HEK293 (cell line): ENCODE measurements around the gene KRT25.

ENCODE experiments used
- CTCF ChIA-PET: fragments of 350-600 bp; formaldehyde crosslinking; extraction: SDS; loops from one replicate; lab custom pipeline; 2021; ENCODE audit warnings: antibody characterized with exemption; lab: Yijun Ruan, JAX
- POLR2A ChIA-PET: fragments of 300-600 bp; formaldehyde crosslinking; extraction: SDS; loops from one replicate; lab custom pipeline; 2020; ENCODE audit warnings: antibody characterized with exemption, inconsistent platforms; lab: Yijun Ruan, JAX
- H3K27ac ChIP-seq: fragments of 200-500 bp; sonication (Bioruptor generic); 2 replicates; pipeline ENCODE4 v1.5.1; 2014; ENCODE audit warnings: low read depth, low read length, control low read depth, inconsistent platforms; ENCODE audit errors: extremely low read depth
- H3K36me3 ChIP-seq, 2 experiments: fragments of 200-500 bp in 1 of 2; sonication (Bioruptor generic) in 1 of 2; 1 replicate in 1 of 2; 2 replicates in 1 of 2; pipeline ENCODE4 v1.5.1; 2014 to 2017; ENCODE audit warnings: inconsistent platforms in 2 of 2, low read length in 2 of 2; ENCODE audit not compliant: control insufficient read depth in 2 of 2, insufficient read depth in 1 of 2
- H3K4me1 ChIP-seq: fragments of 200-500 bp; sonication (Bioruptor generic); 2 replicates; pipeline ENCODE4 v1.5.1; 2014; ENCODE audit warnings: mild to moderate bottlenecking, low read length, inconsistent platforms; ENCODE audit not compliant: control insufficient read depth, insufficient read depth
- H3K4me3 ChIP-seq: 2 replicates; pipeline ENCODE4 v1.5.1; 2011; ENCODE audit warnings: low read depth, mild to moderate bottlenecking, control low read depth, low read length, moderate library complexity
- H3K9me3 ChIP-seq: fragments of 200-500 bp; sonication (Bioruptor generic); 2 replicates; pipeline ENCODE4 v1.5.1; 2014; ENCODE audit warnings: low read depth, low read length, inconsistent platforms; ENCODE audit not compliant: control insufficient read depth, insufficient read depth
- HOXC10 ChIP-seq: sonication (generic); formaldehyde crosslinking; IDR thresholded peaks from 2 replicates; pipeline ENCODE4 v1.8.1; 2023; ENCODE audit warnings: mild to moderate bottlenecking, missing genetic modification reagents
- SCRT2 ChIP-seq: fragments of 450-650 bp; formaldehyde crosslinking; IDR thresholded peaks from 2 replicates; pipeline ENCODE4 v1.5.1; 2016; ENCODE audit warnings: missing biosample characterization, missing genetic modification characterization
- SP3 ChIP-seq: fragments of 450-650 bp; formaldehyde crosslinking; IDR thresholded peaks from 2 replicates; pipeline ENCODE4 v1.5.1; 2016; ENCODE audit warnings: missing biosample characterization, missing genetic modification characterization
- ZBTB49 ChIP-seq: fragments of 450-650 bp; formaldehyde crosslinking; IDR thresholded peaks from 2 replicates; pipeline ENCODE4 v1.5.1; 2016; ENCODE audit warnings: missing biosample characterization, missing genetic modification characterization, low read depth
- ZBTB6 ChIP-seq: fragments of 450-650 bp; formaldehyde crosslinking; IDR thresholded peaks from 2 replicates; pipeline ENCODE4 v1.5.1; 2017; ENCODE audit warnings: missing biosample characterization, missing genetic modification characterization
- ZBTB7A ChIP-seq: fragments of 450-650 bp; formaldehyde crosslinking; IDR thresholded peaks from 2 replicates; pipeline ENCODE4 v1.5.1; 2016; ENCODE audit warnings: low read depth, missing biosample characterization, missing genetic modification characterization
- ZFP41 ChIP-seq: fragments of 450-650 bp; formaldehyde crosslinking; IDR thresholded peaks from 2 replicates; pipeline ENCODE4 v1.5.1; 2016; ENCODE audit warnings: missing biosample characterization, missing genetic modification characterization, borderline replicate concordance
- ZNF223 ChIP-seq: fragments of 450-650 bp; formaldehyde crosslinking; IDR thresholded peaks from 2 replicates; pipeline ENCODE4 v1.5.1; 2016; ENCODE audit warnings: missing biosample characterization, missing genetic modification characterization
- ZNF362 ChIP-seq: fragments of 450-650 bp; formaldehyde crosslinking; IDR thresholded peaks from 2 replicates; pipeline ENCODE4 v1.5.1; 2016; ENCODE audit warnings: missing biosample characterization, missing genetic modification characterization
- ZNF366 ChIP-seq: fragments of 450-650 bp; formaldehyde crosslinking; conservative IDR thresholded peaks from 2 replicates; pipeline ENCODE4 v1.5.1; 2016; ENCODE audit warnings: missing biosample characterization, missing genetic modification characterization
- ZNF548 ChIP-seq: fragments of 450-650 bp; formaldehyde crosslinking; IDR thresholded peaks from 2 replicates; pipeline ENCODE4 v1.5.1; 2016; ENCODE audit warnings: missing biosample characterization, missing genetic modification characterization
- ZNF776 ChIP-seq: fragments of 450-650 bp; formaldehyde crosslinking; IDR thresholded peaks from 2 replicates; pipeline ENCODE4 v1.5.0; 2017; ENCODE audit warnings: missing biosample characterization, missing genetic modification characterization, borderline replicate concordance
- ZNF843 ChIP-seq: fragments of 450-650 bp; formaldehyde crosslinking; IDR thresholded peaks from 2 replicates; pipeline ENCODE4 v1.5.1; 2016; ENCODE audit warnings: missing biosample characterization, missing genetic modification characterization
- TF ChIP-seq, protein P1 (sequence below): fragments of 450-650 bp; formaldehyde crosslinking; IDR thresholded peaks from 2 replicates; pipeline ENCODE4 v1.5.1; 2016; ENCODE audit warnings: missing biosample characterization, missing genetic modification characterization
- TF ChIP-seq, protein P2 (sequence below): sonication (generic); formaldehyde crosslinking; IDR thresholded peaks from 2 replicates; pipeline ENCODE4 v1.8.1; 2022; ENCODE audit warnings: mild to moderate bottlenecking, moderate library complexity, missing genetic modification reagents
- TF ChIP-seq, protein P3 (sequence below): fragments of 450-650 bp; formaldehyde crosslinking; optimal IDR thresholded peaks from 2 replicates; pipeline ENCODE3; 2016; ENCODE audit warnings: missing biosample characterization, mild to moderate bottlenecking, missing genetic modification characterization

The KRT25 gene

DNA sequence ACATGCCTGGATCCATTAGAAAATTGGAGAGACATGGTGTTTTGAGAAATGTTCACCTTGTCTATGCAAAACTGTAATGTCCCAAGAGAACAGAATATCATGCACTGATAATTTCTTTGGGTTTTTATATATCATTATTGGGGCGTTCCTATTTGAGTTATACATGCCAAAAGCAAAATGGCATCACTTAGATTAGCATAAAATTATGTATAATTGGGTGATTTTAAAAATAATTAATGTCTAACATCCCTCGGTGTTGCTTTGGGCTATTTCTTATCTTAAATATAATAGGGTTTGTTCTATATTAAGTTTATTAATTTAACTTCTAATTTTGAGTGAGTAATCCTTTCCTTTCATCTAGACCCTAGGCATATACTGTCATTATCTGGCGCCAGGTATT, 44.7 kb upstream of the KRT25 start, which contains the start of gene KRT28 (continued):
- no peak for TF ChIP-seq ZBTB6 (tag by site-specific recombination)

DNA sequence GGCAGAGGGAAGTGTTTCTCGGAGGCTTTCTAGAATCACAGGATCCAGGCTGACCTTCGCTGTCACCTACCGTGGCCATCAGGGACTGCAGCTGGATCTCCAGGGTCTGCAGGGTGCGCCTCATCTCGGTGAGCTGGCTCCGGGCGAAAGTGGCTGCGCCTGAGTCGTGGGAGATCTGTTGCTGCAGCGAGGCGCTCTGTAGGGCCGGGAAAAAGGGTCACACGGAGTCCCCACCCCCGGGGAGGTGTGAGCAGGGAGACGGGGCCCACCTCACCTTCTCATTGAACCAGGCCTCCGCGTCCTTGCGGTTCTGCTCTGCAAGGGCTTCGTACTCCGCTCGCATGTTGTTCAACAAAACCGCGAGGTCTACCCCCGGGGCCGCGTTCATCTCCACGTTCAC, 41.7 kb upstream of the KRT25 start:
- Histone ChIP-seq H3K36me3 (no peaks in the 10 kb centered on the region), H3K27ac (no peak overlapping the region), H3K9me3 (no peaks in the 10 kb centered on the region), H3K4me1 (no peaks in the 10 kb centered on the region), H3K4me3 (no peak overlapping the region)
- TF ChIP-seq ZBTB7A (tag by site-specific recombination) (no peak), HOXC10 (CRISPR knock-in tag) (no peak), ZNF362 (no peak)
- TF ChIP-seq, protein P1, sequence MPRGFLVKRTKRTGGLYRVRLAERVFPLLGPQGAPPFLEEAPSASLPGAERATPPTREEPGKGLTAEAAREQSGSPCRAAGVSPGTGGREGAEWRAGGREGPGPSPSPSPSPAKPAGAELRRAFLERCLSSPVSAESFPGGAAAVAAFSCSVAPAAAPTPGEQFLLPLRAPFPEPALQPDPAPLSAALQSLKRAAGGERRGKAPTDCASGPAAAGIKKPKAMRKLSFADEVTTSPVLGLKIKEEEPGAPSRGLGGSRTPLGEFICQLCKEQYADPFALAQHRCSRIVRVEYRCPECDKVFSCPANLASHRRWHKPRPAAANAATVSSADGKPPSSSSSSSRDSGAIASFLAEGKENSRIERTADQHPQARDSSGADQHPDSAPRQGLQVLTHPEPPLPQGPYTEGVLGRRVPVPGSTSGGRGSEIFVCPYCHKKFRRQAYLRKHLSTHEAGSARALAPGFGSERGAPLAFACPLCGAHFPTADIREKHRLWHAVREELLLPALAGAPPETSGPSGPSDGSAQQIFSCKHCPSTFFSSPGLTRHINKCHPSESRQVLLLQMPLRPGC: no peak
- TF ChIP-seq, protein P2, sequence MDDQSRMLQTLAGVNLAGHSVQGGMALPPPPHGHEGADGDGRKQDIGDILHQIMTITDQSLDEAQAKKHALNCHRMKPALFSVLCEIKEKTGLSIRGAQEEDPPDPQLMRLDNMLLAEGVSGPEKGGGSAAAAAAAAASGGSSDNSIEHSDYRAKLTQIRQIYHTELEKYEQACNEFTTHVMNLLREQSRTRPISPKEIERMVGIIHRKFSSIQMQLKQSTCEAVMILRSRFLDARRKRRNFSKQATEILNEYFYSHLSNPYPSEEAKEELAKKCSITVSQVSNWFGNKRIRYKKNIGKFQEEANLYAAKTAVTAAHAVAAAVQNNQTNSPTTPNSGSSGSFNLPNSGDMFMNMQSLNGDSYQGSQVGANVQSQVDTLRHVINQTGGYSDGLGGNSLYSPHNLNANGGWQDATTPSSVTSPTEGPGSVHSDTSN (CRISPR knock-in tag): no peak
- CTCF ChIA-PET: interaction anchor here (0.5 to 1.0 kb wide), 2 partner anchors 104 to 181 kb away, joined by 3 to 5 read pairs; no protein-coding TSS in a partner anchor
- POLR2A ChIA-PET: no interaction called here

- H3K4me3 ChIP-seq: no peak overlapping the region
- TF ChIP-seq ZFP41 (tag by site-specific recombination): no peak
- TF ChIP-seq SP3 (tag by site-specific recombination): no peak
- TF ChIP-seq, protein P3, sequence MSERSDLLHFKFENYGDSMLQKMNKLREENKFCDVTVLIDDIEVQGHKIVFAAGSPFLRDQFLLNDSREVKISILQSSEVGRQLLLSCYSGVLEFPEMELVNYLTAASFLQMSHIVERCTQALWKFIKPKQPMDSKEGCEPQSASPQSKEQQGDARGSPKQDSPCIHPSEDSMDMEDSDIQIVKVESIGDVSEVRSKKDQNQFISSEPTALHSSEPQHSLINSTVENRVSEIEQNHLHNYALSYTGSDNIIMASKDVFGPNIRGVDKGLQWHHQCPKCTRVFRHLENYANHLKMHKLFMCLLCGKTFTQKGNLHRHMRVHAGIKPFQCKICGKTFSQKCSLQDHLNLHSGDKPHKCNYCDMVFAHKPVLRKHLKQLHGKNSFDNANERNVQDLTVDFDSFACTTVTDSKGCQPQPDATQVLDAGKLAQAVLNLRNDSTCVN: no peak
- TF ChIP-seq SCRT2 (tag by site-specific recombination): peak; percentile 59
- CTCF ChIA-PET: interaction anchor here (0.6 to 1.5 kb wide), 6 partner anchors 175 to 868 kb away, joined by 3 to 5 read pairs (median 3); no protein-coding TSS in a partner anchor
- POLR2A ChIA-PET: no interaction called here
- no peaks in the 10 kb centered on the region for H3K4me1 ChIP-seq
- H3K9me3 ChIP-seq: no peaks in the 10 kb centered on the region
- no peak overlapping the region for H3K27ac ChIP-seq
- no peaks in the 10 kb centered on the region for H3K36me3 ChIP-seq
Observed at GRCh38 chr17:40795019-40795667, 40.0 kb upstream of the KRT25 start.

- H3K9me3 ChIP-seq: no peaks in the 10 kb centered on the region
- TF ChIP-seq ZNF366 (no peak), ZBTB49 (tag by site-specific recombination) (no peak), ZNF223 (tag by site-specific recombination) (no peak), ZNF548 (tag by site-specific recombination) (no peak), ZNF776 (tag by site-specific recombination) (no peak), ZNF843 (tag by site-specific recombination) (no peak)
- ChIA-PET POLR2A (no interaction called here), CTCF (interaction anchor here (0.8 to 1.5 kb wide), 3 partner anchors 175 to 754 kb away, joined by 3 to 4 read pairs (median 3); no protein-coding TSS in a partner anchor)
- no peak overlapping the region for H3K4me3 ChIP-seq
- no peak overlapping the region for H3K27ac ChIP-seq
- no peaks in the 10 kb centered on the region for H3K4me1 ChIP-seq
- H3K36me3 ChIP-seq: no peaks in the 10 kb centered on the region
Observed at GRCh38 chr17:40794466-40794865, 39.3 kb upstream of the KRT25 start.
